GM12873 (cell line): ENCODE measurements around the gene FLNC.

Source experiments
- CTCF ChIP-seq: IDR thresholded peaks from 2 replicates; pipeline ENCODE4 v1.5.1; 2012; ENCODE audit warnings: low read depth, mild to moderate bottlenecking, moderate library complexity, low read length, control low read depth; ENCODE audit not compliant: insufficient read depth; ENCODE audit errors: missing control alignments

Gene FLNC

GRCh38 chr7:128788446-128789412 is 41.5 kb upstream of the FLNC start:
- no peak for TF ChIP-seq CTCF

- TF ChIP-seq CTCF, result no peak
Observed at GRCh38 chr7:128790315-128791041, 39.7 kb upstream of the FLNC start.

- TF ChIP-seq CTCF, result no peak
Observed at GRCh38 chr7:128791121-128791971, 38.9 kb upstream of the FLNC start, which contains the start of gene CCDC136. CCDC136 (plus strand) TSS chr7:128791968; CDS start chr7:128792412, 444 bp downstream.

GRCh38 chr7:128791972-128792327 is 38.3 kb upstream of the FLNC start:
- TF ChIP-seq CTCF, result no peak

GRCh38 chr7:128792471-128793180 is 37.6 kb upstream of the FLNC start:
- no peak for TF ChIP-seq CTCF

- TF ChIP-seq CTCF, result no peak
Observed at GRCh38 chr7:128793181-128793547, 37.0 kb upstream of the FLNC start.
